Uterus (tissue), 2 donors: ENCODE data around the gene PTGES.

Source experiments
- CTCF ChIP-seq, 4 experiments: fragments of 200-600 bp in 2 of 4; fragments of 450-650 bp in 2 of 4; sonication (generic) in 2 of 4; IDR thresholded peaks; one replicate each; pipeline ENCODE4 v1.5.1; 2016 to 2019; ENCODE audit warnings: antibody characterized with exemption in 4 of 4, mild to moderate bottlenecking in 2 of 4, moderate library complexity in 1 of 4
- POLR2A ChIP-seq, 2 donors: fragments of 450-650 bp; IDR thresholded peaks; one replicate each; pipeline ENCODE4 v1.6.1; 2016; ENCODE audit warnings: antibody characterized with exemption in 2 of 2, mild to moderate bottlenecking in 1 of 2, moderate library complexity in 1 of 2

- TF ChIP-seq CTCF (IDR thresholded peaks at IDR 0.05) (no peak), POLR2A (IDR thresholded peaks at IDR 0.05) (no peak)
Observed at GRCh38 chr9:129749575-129749974, 3.3 kb downstream of the PTGES start.
